Measurements from ENCODE around the gene ZMYND10. TPM values are rescaled to one million over a fixed set of nuclear protein-coding genes. Genes with fewer than 3 reads are reported as not detected.

Gene ZMYND10
- polyA plus RNA-seq, 1 of the 3 experiments (the other 2 are of a cell fraction), result 0.95 TPM

- TF ChIP-seq MXI1 (IDR thresholded peaks at IDR 0.05; ENCODE audit: low read depth, low read length), result no peak
These were observed 11.0 kb downstream of the ZMYND10 start (continued) for GRCh38 chr3:50334339-50335075.

GRCh38 chr3:50333744-50334328, 11.7 kb downstream of the ZMYND10 start:
- CTCF ChIA-PET, result interaction anchor here (5.8 to 6.8 kb wide), 2 partner anchors 12 to 15 kb away, joined by 40 to 60 read pairs; partner anchors contain the start of genes CYB561D2, HYAL2 and NPRL2
- H3K9ac ChIP-seq, result peak overlapping the region; percentile 13; the same call in 1 of the 2 replicates
- no peak overlapping the region for H2AFZ ChIP-seq (ENCODE audit: low read depth)
- no peak overlapping the region for H3K4me3 ChIP-seq (ENCODE audit: low read depth in 2 of 2, low read length in 1 of 2)
- peaks cover 10 to 32% of the 10 kb centered on the region in 2 experiments for H3K4me1 ChIP-seq (ENCODE audit: control insufficient read depth in 1 of 2, insufficient read depth in 2 of 2, low read depth in 1 of 2, low read length in 1 of 2)
- H3K27ac ChIP-seq (ENCODE audit: low read depth in 2 of 2, low read length in 1 of 2), result no peak overlapping the region
- H3K27me3 ChIP-seq (ENCODE audit: insufficient read depth), result no peaks in the 10 kb centered on the region
- H3K9me3 ChIP-seq, result no peaks in the 10 kb centered on the region
- peaks cover 25% of the 10 kb centered on the region for H3F3A ChIP-seq (replicated peaks; ENCODE audit: insufficient read depth)
- TF ChIP-seq MAX (IDR thresholded peaks at IDR 0.05; ENCODE audit: low read depth) (no peak), JUND (IDR thresholded peaks at IDR 0.05) (no peak), YY1 (IDR thresholded peaks at IDR 0.05; ENCODE audit: low read depth) (no peak), FOXM1 (IDR thresholded peaks at IDR 0.05; ENCODE audit: low read depth) (no peak), GATA2 (CRISPR knock-in tag; IDR thresholded peaks at IDR 0.05) (no peak), EP300 (IDR thresholded peaks at IDR 0.05; ENCODE audit: borderline replicate concordance in 1 of 2, low read depth in 1 of 2, low read length in 1 of 2) (no peak), ELF1 (IDR thresholded peaks at IDR 0.05) (no peak), NRF1 (IDR thresholded peaks at IDR 0.05; ENCODE audit: low read depth, low read length) (no peak), IRF3 (IDR thresholded peaks at IDR 0.05; ENCODE audit: low read depth, low read length) (no peak), FOXJ3 (CRISPR knock-in tag; IDR thresholded peaks at IDR 0.05) (no peak)
- peaks cover 10% of the 10 kb centered on the region; the same call in 1 of the 2 replicates for H4K20me1 ChIP-seq (ENCODE audit: insufficient read depth)
- H3K79me2 ChIP-seq (ENCODE audit: insufficient read depth), result peaks cover 76% of the 10 kb centered on the region
- no peaks in the 10 kb centered on the region for H3K9me2 ChIP-seq
- POLR2A ChIA-PET, result interaction anchor here (1.7 kb wide), 1 partner anchor 12 kb away, joined by 3 read pairs; the partner anchor contains the start of gene HYAL2
- 96% methylated on average over 10 of the region's 12 CpGs for WGBS (ENCODE audit: low lambda C conversion rate)
- DNase-seq, result no peak
- peaks cover 10 to 27% of the 10 kb centered on the region in 2 experiments for H3K36me3 ChIP-seq (replicated peaks in 1 of 2; ENCODE audit: control insufficient read depth in 1 of 2, insufficient read depth in 2 of 2, low read length in 1 of 2)
- H3K4me2 ChIP-seq, result peak overlapping the region; percentile 61

- 100% methylated on average over 12 of the region's 19 CpGs for WGBS (ENCODE audit: low lambda C conversion rate)
- ChIA-PET POLR2A (no interaction called here), CTCF (interaction anchor here (1.1 kb wide), 2 partner anchors 16 to 211 kb away, joined by 3 to 4 read pairs; no protein-coding TSS in a partner anchor)
- H3K4me3 ChIP-seq (ENCODE audit: low read depth in 2 of 2, low read length in 1 of 2), result no peak overlapping the region
- H3F3A ChIP-seq (replicated peaks; ENCODE audit: insufficient read depth), result peaks cover 30% of the 10 kb centered on the region
- H3K4me1 ChIP-seq (ENCODE audit: control insufficient read depth in 1 of 2, insufficient read depth in 2 of 2, low read depth in 1 of 2, low read length in 1 of 2), result peaks cover 5 to 33% of the 10 kb centered on the region in 2 experiments; a peak in 3 of 4 replicates
- no peaks in the 10 kb centered on the region for H3K9me3 ChIP-seq
- H3K79me2 ChIP-seq (ENCODE audit: insufficient read depth), result peaks cover 76% of the 10 kb centered on the region
- TF ChIP-seq SMC3 (IDR thresholded peaks at IDR 0.05; ENCODE audit: low read depth, low read length) (no peak), FOXJ3 (CRISPR knock-in tag; IDR thresholded peaks at IDR 0.05) (no peak), TCF12 (IDR thresholded peaks at IDR 0.05) (no peak), GATA2 (CRISPR knock-in tag; IDR thresholded peaks at IDR 0.05) (no peak), USF2 (IDR thresholded peaks at IDR 0.05; ENCODE audit: borderline replicate concordance, low read depth, low read length) (no peak), TEAD4 (IDR thresholded peaks at IDR 0.05; ENCODE audit: borderline replicate concordance, insufficient read depth) (no peak), FOSL2 (IDR thresholded peaks at IDR 0.05; ENCODE audit: borderline replicate concordance, low read depth) (no peak), TAF1 (IDR thresholded peaks at IDR 0.05; ENCODE audit: borderline replicate concordance, low read depth, low read length) (no peak), MEF2A (IDR thresholded peaks at IDR 0.05; ENCODE audit: borderline replicate concordance, low read depth) (no peak), MAX (IDR thresholded peaks at IDR 0.05; ENCODE audit: low read depth) (no peak), SIN3A (IDR thresholded peaks at IDR 0.05; ENCODE audit: borderline replicate concordance, low read depth, low read length) (no peak), GABPA (IDR thresholded peaks at IDR 0.05; ENCODE audit: low read depth) (no peak)
- H3K9me2 ChIP-seq, result no peaks in the 10 kb centered on the region
- H3K36me3 ChIP-seq (replicated peaks in 1 of 2; ENCODE audit: control insufficient read depth in 1 of 2, insufficient read depth in 2 of 2, low read length in 1 of 2), result peaks cover 10 to 27% of the 10 kb centered on the region in 2 experiments
- H3K4me2 ChIP-seq, result no peak overlapping the region
- H2AFZ ChIP-seq (ENCODE audit: low read depth), result no peak overlapping the region
- peaks cover 10% of the 10 kb centered on the region; the same call in 1 of the 2 replicates for H4K20me1 ChIP-seq (ENCODE audit: insufficient read depth)
- H3K27me3 ChIP-seq (ENCODE audit: insufficient read depth), result no peaks in the 10 kb centered on the region
- DNase-seq, result no peak
- no peak overlapping the region for H3K9ac ChIP-seq
- no peak overlapping the region for H3K27ac ChIP-seq (ENCODE audit: low read depth in 2 of 2, low read length in 1 of 2)
These were observed 14.1 kb downstream of the ZMYND10 start for GRCh38 chr3:50331364-50331907.

All from SK-N-SH (cell line).